Measurements from ENCODE around the gene KRTAP10-7.

Gene KRTAP10-7

DNA sequence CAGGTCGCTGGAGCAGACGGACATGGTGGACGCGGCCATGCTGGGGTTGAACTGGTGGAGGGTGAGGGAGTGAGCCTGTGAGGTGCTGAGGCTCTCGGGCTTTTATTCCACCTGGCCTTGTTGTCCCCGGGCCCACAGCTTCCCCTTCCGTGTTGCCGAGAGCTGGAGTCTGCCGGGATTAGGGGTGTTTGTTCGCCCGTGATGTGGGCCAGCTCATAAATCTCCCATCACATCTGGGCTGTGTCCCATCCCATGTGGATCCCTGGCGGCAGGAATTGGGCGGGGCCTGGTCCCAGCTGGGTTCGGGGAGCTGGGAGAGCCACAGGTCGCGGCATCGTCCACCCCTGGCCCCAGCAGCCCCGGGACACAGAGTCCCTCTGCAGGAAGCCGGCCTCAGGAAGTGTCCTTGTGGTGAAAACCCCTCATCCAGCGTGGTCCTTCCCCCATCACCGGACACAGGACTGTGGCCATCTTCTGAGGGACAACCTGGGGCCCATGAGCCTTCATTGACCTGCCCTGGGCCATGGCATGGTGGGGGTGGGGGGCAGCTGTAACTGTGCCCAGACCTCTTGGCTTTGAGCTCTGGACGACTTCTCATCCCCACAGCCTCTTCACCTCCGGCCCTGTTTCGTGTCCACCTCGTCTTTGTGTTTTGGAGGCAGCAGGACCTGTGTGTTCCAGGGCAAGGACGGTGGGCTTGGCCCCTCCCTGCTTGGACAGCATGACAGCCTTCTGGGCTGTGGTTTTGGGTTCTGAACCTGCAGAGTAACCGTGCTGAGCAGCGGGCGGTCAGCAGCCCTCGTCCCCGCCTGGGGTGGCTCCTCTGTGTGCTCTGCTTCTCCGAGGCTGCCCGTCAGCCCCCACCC is 7.7 kb upstream of the KRTAP10-7 start, which contains the start of gene KRTAP10-6:
KRTAP10-6 (minus strand) TSS at position 60 of the 866 bp plus-strand sequence; CDS start at position 39, 21 bp downstream.
- DNase-seq (ENCODE audit: low spot score) = no peak
- TF ChIP-seq, protein P1, sequence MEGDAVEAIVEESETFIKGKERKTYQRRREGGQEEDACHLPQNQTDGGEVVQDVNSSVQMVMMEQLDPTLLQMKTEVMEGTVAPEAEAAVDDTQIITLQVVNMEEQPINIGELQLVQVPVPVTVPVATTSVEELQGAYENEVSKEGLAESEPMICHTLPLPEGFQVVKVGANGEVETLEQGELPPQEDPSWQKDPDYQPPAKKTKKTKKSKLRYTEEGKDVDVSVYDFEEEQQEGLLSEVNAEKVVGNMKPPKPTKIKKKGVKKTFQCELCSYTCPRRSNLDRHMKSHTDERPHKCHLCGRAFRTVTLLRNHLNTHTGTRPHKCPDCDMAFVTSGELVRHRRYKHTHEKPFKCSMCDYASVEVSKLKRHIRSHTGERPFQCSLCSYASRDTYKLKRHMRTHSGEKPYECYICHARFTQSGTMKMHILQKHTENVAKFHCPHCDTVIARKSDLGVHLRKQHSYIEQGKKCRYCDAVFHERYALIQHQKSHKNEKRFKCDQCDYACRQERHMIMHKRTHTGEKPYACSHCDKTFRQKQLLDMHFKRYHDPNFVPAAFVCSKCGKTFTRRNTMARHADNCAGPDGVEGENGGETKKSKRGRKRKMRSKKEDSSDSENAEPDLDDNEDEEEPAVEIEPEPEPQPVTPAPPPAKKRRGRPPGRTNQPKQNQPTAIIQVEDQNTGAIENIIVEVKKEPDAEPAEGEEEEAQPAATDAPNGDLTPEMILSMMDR (IDR thresholded peaks at IDR 0.05; ENCODE audit: extremely low read depth, insufficient read depth, missing control alignments) = no peak
- in situ Hi-C loops (cut with MboI; ENCODE audit: low pct_unique_long_range_greater_than_20kb, low sequenced_read_pairs, unreplicated experiment) = no loop called here

DNA sequence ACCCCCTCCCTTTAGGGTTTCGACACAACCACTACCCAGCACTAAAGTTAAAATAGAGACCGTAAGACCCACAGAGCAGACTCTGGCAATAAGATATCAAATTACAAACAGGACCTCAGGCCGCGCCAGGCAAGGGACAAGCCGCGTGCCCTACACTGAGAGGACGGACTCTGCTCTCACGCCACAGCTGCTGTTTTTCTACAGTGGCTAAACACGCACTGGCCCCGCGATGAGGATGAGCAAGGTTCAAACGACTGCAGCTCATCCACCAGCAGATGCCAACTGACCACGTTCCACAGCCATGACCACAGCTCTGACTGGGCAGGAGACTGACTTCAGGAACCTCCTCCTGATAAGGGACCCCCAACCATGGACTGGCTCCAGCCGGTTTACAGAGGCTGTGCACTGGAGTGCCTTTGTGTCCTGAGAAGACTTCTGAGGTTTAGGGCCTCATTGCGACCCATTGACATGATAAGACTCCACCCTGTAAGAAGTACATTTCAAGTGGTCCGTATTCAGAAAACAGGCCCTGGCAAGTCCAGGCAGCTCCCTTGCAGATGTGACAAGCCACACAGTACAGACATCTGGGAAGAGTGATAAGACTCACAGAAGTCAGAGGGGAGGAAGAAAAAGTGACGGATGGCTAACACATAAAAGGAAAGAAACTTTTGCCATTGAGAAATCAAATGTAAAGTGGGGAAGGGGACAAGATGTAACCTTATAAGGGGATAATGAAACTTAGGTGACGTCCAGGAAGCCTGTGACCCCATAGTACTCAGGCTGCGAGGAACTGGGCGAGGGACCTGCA is 6.6 kb upstream of the KRTAP10-7 start:
- DNase-seq (ENCODE audit: low spot score) = no peak
- in situ Hi-C loops (cut with MboI; ENCODE audit: low pct_unique_long_range_greater_than_20kb, low sequenced_read_pairs, unreplicated experiment) = no loop called here
- TF ChIP-seq, protein P1 (IDR thresholded peaks at IDR 0.05; ENCODE audit: extremely low read depth, insufficient read depth, missing control alignments) = no peak

DNA sequence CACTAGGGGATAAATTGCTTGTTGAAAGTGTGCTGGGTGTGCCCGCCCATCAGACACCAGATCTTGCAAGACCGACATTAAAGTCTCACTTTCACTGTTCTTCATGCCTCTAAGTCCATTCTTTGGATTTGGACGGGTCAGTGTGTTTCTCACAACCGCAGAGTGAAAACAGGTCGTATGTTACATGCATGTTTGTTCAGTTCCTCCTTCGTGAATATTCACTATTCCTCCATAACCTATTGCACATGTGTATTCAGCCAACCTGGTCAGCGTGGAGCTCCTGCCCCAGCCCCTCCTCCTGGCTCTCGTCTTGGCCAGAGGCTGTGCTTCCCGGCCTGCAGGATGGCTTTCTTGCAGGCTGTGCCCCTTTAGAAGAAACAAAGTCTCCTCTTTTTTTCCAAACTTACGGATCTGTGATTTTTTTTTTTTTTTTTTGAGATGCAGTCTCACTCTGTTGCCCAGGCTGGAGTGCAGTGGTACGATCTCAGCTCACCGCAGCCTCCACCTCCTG is 5.9 kb upstream of the KRTAP10-7 start:
- no peak for DNase-seq (ENCODE audit: low spot score)
- TF ChIP-seq, protein P1 (IDR thresholded peaks at IDR 0.05; ENCODE audit: extremely low read depth, insufficient read depth, missing control alignments) = no peak
- in situ Hi-C loops (cut with MboI; ENCODE audit: low pct_unique_long_range_greater_than_20kb, low sequenced_read_pairs, unreplicated experiment) = no loop called here

DNA sequence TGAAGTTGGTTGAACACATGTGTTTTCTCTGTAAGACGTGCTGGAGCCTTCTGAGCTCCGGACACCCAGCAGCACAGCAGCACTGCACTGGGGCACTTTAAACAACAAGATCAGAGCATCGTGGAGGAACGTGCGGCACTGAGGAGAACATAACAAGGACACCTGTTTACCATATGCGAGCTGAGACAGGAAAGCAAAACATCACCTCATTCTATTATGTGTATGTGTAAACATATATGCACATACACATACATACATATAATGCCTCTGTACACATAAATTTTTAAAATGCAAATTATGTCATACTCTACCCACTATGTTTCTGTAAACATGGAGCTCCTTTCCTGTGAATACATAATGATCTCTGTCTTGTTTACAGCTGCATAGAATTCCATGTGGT is 4.9 kb upstream of the KRTAP10-7 start:
- TF ChIP-seq, protein P1 (IDR thresholded peaks at IDR 0.05; ENCODE audit: extremely low read depth, insufficient read depth, missing control alignments) = no peak
- DNase-seq (ENCODE audit: low spot score) = no peak
- in situ Hi-C loops (cut with MboI; ENCODE audit: low pct_unique_long_range_greater_than_20kb, low sequenced_read_pairs, unreplicated experiment) = no loop called here

DNA sequence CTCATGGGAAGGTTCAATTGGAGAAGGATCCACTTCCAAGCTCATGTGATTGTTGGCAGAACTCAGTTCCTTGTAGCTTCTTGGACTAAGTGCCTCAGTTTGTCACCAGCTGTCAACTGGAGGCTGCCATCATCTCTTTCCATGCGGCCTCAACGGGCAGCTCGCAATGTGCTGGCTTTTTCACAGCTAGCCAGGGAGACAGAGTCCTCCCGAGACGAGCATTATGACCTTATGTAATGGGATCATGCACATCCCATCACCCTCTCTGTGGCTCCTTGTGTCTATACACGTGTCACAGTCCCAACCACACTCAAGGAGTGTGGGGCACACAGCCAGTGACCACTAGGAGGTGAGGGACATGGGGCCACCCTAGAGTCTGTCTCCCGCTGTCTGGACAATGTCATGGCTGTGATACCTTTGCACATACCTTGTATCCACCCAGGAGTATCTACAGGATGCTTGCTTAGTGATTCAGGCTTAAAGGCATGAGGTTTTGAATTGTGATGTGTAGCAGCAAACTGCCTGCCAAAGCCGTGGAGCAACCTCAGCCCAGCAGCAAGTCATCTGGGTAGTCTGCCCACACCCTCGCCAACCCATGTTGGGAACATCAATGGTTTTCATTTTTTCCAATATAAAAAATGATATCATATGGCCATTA is 4.2 kb upstream of the KRTAP10-7 start:
- in situ Hi-C loops (cut with MboI; ENCODE audit: low pct_unique_long_range_greater_than_20kb, low sequenced_read_pairs, unreplicated experiment) = no loop called here
- TF ChIP-seq, protein P1 (IDR thresholded peaks at IDR 0.05; ENCODE audit: extremely low read depth, insufficient read depth, missing control alignments) = no peak
- no peak for DNase-seq (ENCODE audit: low spot score)

DNA sequence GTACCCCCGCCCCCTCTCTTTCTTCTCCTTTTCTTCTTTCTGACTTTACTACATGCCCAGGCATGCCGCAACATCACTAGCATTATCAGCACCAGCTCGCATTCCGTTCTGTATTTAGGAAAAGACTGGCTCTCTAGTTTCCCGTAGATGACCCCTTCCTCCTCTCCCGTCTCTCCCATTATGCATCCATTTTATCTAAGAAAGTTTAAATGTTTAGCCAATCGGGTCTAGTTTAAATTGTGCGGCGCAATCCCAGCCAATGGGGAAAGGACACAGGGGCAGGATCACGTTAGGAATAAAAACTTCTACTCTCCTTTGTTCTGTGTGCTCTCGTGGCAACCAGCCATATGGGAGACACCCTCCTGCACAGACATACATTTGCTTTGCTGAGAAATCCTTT is 2.3 kb upstream of the KRTAP10-7 start:
- TF ChIP-seq, protein P1 (IDR thresholded peaks at IDR 0.05; ENCODE audit: extremely low read depth, insufficient read depth, missing control alignments) = no peak
- in situ Hi-C loops (cut with MboI; ENCODE audit: low pct_unique_long_range_greater_than_20kb, low sequenced_read_pairs, unreplicated experiment) = no loop called here
- DNase-seq (ENCODE audit: low spot score) = no peak
